GM10266 (cell line): Measurements from ENCODE around the gene AUTS2.

Experiments used
- DNase-seq: peaks from one replicate; pipeline ENCODE4 v3.0.0; 2012; ENCODE audit errors: extremely low spot score
- CTCF ChIP-seq: IDR thresholded peaks from 2 replicates; pipeline ENCODE4 v1.5.1; 2012; ENCODE audit warnings: mild to moderate bottlenecking, low read depth; ENCODE audit not compliant: control insufficient read depth, insufficient read depth; ENCODE audit errors: missing control alignments

AUTS2 gene

GRCh38 chr7:70098905-70099672, 500.8 kb downstream of the AUTS2 start:
- no peak for TF ChIP-seq CTCF
- no peak for DNase-seq

- TF ChIP-seq CTCF, result no peak
- no peak for DNase-seq
Observed at GRCh38 chr7:70104243-70104642, 506.0 kb downstream of the AUTS2 start.

- TF ChIP-seq CTCF, result no peak
- DNase-seq, result no peak
Observed at GRCh38 chr7:70113078-70113477, 514.8 kb downstream of the AUTS2 start.

DNA sequence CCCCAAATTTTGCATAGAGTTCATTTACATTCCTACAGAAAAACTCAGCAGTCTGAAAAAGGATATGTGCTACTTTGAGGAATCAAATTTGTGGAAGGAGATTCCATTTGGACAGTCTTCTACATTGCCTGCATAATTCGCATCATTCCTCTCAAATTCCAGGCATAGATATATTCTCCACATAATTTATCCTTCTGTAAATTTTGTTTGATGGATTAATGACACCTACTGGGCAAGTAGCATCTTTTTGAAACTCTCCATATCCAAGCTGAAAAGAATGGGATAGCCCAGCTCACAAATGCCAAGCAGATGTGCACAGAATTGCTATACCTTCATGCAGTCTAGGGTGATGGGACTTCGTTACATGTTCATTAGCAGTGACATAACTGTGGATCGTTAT, 515.3 kb downstream of the AUTS2 start:
- DNase-seq, result no peak
- no peak for TF ChIP-seq CTCF

DNA sequence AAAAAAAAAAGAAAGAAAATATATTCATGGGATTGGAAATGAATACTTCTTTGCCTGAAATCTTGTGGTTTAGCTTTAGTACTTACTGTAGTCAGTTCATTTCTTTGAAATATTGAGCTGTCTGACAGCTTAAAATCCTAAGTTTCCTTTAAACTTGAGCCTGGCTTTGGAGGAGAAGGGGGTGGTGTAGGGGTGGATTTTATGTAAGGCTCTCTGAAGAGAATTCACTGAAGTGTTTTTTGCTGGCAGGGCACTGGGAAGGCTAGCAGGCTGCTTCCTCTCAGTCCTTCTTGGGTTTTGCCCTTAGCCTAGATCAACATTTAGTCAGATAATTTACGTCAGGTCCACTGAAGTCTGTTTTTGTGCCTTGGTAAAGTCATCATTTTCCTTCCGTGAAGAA, 516.5 kb downstream of the AUTS2 start:
- no peak for DNase-seq
- TF ChIP-seq CTCF, result no peak

DNA sequence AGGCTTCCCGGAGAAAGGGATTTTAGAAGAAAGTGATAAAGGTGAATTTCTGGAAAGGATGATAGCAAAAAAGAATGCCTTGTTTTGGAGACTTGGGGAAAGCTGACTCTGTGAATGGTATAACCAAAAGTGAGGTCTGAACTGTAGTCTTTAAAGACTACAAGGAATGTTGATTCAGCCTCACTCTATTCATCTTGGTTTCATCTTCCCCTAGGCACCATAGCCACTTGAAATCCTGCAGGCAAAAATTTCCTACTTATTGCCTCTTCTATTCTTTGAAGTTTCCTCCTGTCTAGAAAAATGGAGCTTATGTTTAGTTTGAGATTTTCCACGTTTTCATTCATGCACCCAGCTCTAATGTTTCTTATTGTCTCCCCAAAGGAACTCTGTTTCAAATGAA, 518.0 kb downstream of the AUTS2 start:
- TF ChIP-seq CTCF, result no peak
- DNase-seq, result no peak

- no peak for TF ChIP-seq CTCF
- no peak for DNase-seq
Observed at GRCh38 chr7:70116867-70117266, 518.6 kb downstream of the AUTS2 start.
